C4-2B (cell line): ENCODE results near the gene PPP6C.

Source experiments
- ZFX ChIP-seq: fragments of 450-650 bp; IDR thresholded peaks from 2 replicates; pipeline ENCODE4 v1.6.1; 2017
- TF ChIP-seq, protein P1 (sequence below): fragments of 450-650 bp; conservative IDR thresholded peaks from 2 replicates; pipeline ENCODE4 v1.5.1; 2017; ENCODE audit warnings: mild to moderate bottlenecking

DNA sequence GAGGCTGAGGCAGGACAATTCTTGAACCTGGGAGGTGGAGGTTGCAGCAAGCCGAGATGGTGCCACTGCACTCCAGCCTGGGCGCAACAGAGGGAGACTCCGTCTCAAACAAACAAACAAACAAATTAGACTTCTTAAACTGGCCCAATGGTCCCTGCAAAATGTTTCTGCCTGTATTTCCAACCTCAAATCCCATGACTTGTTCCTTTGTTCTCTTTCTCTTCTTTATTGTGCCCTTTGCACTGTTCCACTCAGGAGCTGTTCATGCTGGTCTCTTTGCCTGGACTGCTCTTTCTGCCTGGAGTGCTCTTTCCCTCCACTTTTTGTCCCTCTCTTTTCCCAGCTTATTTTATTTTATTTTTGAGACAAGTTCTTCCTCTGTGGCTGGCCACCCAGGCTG lies 14.9 kb upstream of the PPP6C start:
- TF ChIP-seq, protein P1, sequence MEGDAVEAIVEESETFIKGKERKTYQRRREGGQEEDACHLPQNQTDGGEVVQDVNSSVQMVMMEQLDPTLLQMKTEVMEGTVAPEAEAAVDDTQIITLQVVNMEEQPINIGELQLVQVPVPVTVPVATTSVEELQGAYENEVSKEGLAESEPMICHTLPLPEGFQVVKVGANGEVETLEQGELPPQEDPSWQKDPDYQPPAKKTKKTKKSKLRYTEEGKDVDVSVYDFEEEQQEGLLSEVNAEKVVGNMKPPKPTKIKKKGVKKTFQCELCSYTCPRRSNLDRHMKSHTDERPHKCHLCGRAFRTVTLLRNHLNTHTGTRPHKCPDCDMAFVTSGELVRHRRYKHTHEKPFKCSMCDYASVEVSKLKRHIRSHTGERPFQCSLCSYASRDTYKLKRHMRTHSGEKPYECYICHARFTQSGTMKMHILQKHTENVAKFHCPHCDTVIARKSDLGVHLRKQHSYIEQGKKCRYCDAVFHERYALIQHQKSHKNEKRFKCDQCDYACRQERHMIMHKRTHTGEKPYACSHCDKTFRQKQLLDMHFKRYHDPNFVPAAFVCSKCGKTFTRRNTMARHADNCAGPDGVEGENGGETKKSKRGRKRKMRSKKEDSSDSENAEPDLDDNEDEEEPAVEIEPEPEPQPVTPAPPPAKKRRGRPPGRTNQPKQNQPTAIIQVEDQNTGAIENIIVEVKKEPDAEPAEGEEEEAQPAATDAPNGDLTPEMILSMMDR: no peak
- TF ChIP-seq ZFX: no peak
